PC-9 (cell line): ENCODE measurements around the gene CDK5RAP2. TPM values are rescaled to one million over a fixed set of nuclear protein-coding genes. Genes with fewer than 3 reads are reported as not detected.

Experiments
- BruUV-seq: library from RNA; stranded (reverse); fragments of 400-500 nt; replicated peaks from 2 replicates; lab custom pipeline; 2021; lab: Mats Ljungman, UMichigan
- CTCF ChIA-PET: fragments of 300-600 bp; sonication (Branson Sonifier 250); formaldehyde crosslinking; loops from one replicate; lab custom pipeline; 2022; ENCODE audit warnings: antibody characterized with exemption; lab: Charles Lee
- POLR2A ChIA-PET: fragments of 300-600 bp; sonication (Branson Sonifier 250); formaldehyde crosslinking; loops from one replicate; lab custom pipeline; 2022; ENCODE audit warnings: antibody characterized with exemption; ENCODE audit not compliant: unreplicated experiment; lab: Charles Lee
- DNase-seq, 2 experiments: peaks; one replicate each; pipeline versions ENCODE4 v3.0.0 to v3.0.0-alpha.2; 2015 to 2022; ENCODE audit warnings: mixed read lengths in 1 of 2
- H2AFZ ChIP-seq: fragments of 200-600 bp; sonication (generic); 2 replicates; pipeline ENCODE4 v1.8.1; 2017; ENCODE audit warnings: antibody characterized with exemption
- H3F3A ChIP-seq: fragments of 200-600 bp; sonication (generic); 2 replicates; pipeline ENCODE4 v1.8.1; 2017; ENCODE audit warnings: antibody characterized with exemption, mild to moderate bottlenecking, low read depth; ENCODE audit not compliant: insufficient read depth
- H3K27ac ChIP-seq: fragments of 200-600 bp; sonication (generic); 2 replicates; pipeline ENCODE4 v1.6.1; 2016; ENCODE audit warnings: mixed run types
- H3K27me3 ChIP-seq: fragments of 200-600 bp; sonication (generic); 2 replicates; pipeline ENCODE4 v1.6.1; 2016; ENCODE audit warnings: low read depth, mixed run types; ENCODE audit not compliant: insufficient read depth
- H3K36me3 ChIP-seq: fragments of 200-600 bp; sonication (generic); 2 replicates; pipeline ENCODE4 v1.6.1; 2016; ENCODE audit warnings: low read depth, mixed run types
- H3K4me1 ChIP-seq: fragments of 200-600 bp; sonication (generic); replicated peaks from 2 replicates; pipeline ENCODE4 v1.6.1; 2016; ENCODE audit warnings: mixed run types; ENCODE audit not compliant: insufficient read depth
- H3K4me2 ChIP-seq: fragments of 200-600 bp; sonication (generic); 2 replicates; pipeline ENCODE4 v1.6.1; 2017; ENCODE audit warnings: mixed run types
- H3K4me3 ChIP-seq: fragments of 200-600 bp; sonication (generic); 2 replicates; pipeline ENCODE4 v1.6.1; 2016; ENCODE audit warnings: mixed run types
- H3K79me2 ChIP-seq: fragments of 200-600 bp; sonication (generic); 2 replicates; pipeline ENCODE4 v1.6.1; 2017; ENCODE audit warnings: low read depth, mixed run types
- H3K9me2 ChIP-seq: fragments of 200-600 bp; sonication (generic); 2 replicates; pipeline ENCODE4 v1.8.1; 2017; ENCODE audit warnings: mild to moderate bottlenecking; ENCODE audit not compliant: insufficient read depth
- H3K9me3 ChIP-seq: fragments of 200-600 bp; sonication (generic); 2 replicates; pipeline ENCODE4 v1.8.1; 2016; ENCODE audit warnings: low read depth; ENCODE audit not compliant: insufficient read depth
- H4K20me1 ChIP-seq: fragments of 200-600 bp; sonication (generic); 2 replicates; pipeline ENCODE4 v1.8.1; 2017; ENCODE audit not compliant: insufficient read depth
- EZH2 ChIP-seq: fragments of 200-600 bp; sonication (generic); IDR thresholded peaks from 2 replicates; pipeline ENCODE4 v1.8.0; 2017; ENCODE audit warnings: antibody characterized with exemption, low read depth
- intact Hi-C: fragments of 100-400 bp; cut with micrococcal nuclease; formaldehyde crosslinking; loops from one replicate; pipeline ENCODE4 v1.10.0; 2022; ENCODE audit not compliant: unreplicated experiment
- total RNA-seq: library from RNA; stranded (reverse); gene quantifications from 2 replicates; pipeline ENCODE4 v1.2.3, GENCODE V29; 2021
- TF ChIP-seq, protein P1 (sequence below): fragments of 200-600 bp; sonication (generic); conservative IDR thresholded peaks from 2 replicates; pipeline ENCODE4 v1.6.1; 2017; ENCODE audit warnings: mixed run types, antibody characterized with exemption, mild to moderate bottlenecking, moderate library complexity

The CDK5RAP2 gene
- total RNA-seq, 1 experiment from 2014 or later = 113 TPM

- intact Hi-C loops = no loop called here
- Histone ChIP-seq H3F3A (no peaks in the 10 kb centered on the region), H3K9me3 (no peaks in the 10 kb centered on the region), H3K27me3 (no peaks in the 10 kb centered on the region), H2AFZ (no peak overlapping the region), H3K79me2 (no peaks in the 10 kb centered on the region; the same call in 1 of the 2 replicates), H3K36me3 (no peaks in the 10 kb centered on the region), H3K4me3 (no peak overlapping the region), H3K9me2 (no peaks in the 10 kb centered on the region), H3K27ac (no peak overlapping the region), H3K4me2 (no peak overlapping the region), H3K4me1 (no peaks in the 10 kb centered on the region), H4K20me1 (no peaks in the 10 kb centered on the region)
- CTCF ChIA-PET = no interaction called here
- TF ChIP-seq, protein P1, sequence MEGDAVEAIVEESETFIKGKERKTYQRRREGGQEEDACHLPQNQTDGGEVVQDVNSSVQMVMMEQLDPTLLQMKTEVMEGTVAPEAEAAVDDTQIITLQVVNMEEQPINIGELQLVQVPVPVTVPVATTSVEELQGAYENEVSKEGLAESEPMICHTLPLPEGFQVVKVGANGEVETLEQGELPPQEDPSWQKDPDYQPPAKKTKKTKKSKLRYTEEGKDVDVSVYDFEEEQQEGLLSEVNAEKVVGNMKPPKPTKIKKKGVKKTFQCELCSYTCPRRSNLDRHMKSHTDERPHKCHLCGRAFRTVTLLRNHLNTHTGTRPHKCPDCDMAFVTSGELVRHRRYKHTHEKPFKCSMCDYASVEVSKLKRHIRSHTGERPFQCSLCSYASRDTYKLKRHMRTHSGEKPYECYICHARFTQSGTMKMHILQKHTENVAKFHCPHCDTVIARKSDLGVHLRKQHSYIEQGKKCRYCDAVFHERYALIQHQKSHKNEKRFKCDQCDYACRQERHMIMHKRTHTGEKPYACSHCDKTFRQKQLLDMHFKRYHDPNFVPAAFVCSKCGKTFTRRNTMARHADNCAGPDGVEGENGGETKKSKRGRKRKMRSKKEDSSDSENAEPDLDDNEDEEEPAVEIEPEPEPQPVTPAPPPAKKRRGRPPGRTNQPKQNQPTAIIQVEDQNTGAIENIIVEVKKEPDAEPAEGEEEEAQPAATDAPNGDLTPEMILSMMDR = no peak
- no peak for TF ChIP-seq EZH2
- no TSS peak for BruUV-seq
- no peak for DNase-seq
- POLR2A ChIA-PET = no interaction called here
Measured at GRCh38 chr9:120564589-120564988, 15.4 kb downstream of the CDK5RAP2 start.

GRCh38 chr9:120562861-120563443, 17.0 kb downstream of the CDK5RAP2 start:
- intact Hi-C loops = no loop called here
- BruUV-seq = no TSS peak
- ChIA-PET POLR2A (no interaction called here), CTCF (no interaction called here)
- no peaks in the 10 kb centered on the region for H3K4me1 ChIP-seq
- H3F3A ChIP-seq = no peaks in the 10 kb centered on the region
- DNase-seq = no peak
- H4K20me1 ChIP-seq = 0 out of 2 replicates have a peak, but pooled peaks cover 3% of the 10 kb centered on the region
- H3K79me2 ChIP-seq = no peaks in the 10 kb centered on the region; the same call in 1 of the 2 replicates
- H3K27ac ChIP-seq = no peak overlapping the region
- H3K4me3 ChIP-seq = no peak overlapping the region
- no peaks in the 10 kb centered on the region for H3K27me3 ChIP-seq
- no peak overlapping the region for H2AFZ ChIP-seq
- TF ChIP-seq, protein P1 = no peak
- TF ChIP-seq EZH2 = no peak
- H3K4me2 ChIP-seq = no peak overlapping the region
- no peaks in the 10 kb centered on the region for H3K9me2 ChIP-seq
- no peaks in the 10 kb centered on the region for H3K36me3 ChIP-seq
- H3K9me3 ChIP-seq = no peaks in the 10 kb centered on the region

DNA sequence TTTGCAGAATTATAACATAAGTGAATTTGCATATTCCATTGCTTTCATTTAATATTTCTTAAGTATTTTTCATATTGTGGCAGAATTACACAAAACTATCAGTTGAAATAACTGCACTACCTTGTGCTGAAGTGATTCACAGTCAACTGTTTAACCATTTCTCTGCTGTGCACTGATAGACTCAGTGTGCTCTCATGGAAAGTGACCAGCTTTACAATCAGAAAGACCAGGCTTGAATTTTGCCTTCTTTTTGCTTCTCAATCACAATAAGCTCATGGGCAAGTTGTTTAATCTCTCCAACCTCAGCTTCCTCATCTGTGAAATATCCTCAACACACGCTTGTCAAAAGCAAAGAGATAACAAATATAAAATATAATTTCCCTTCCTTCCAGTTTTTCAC, 18.3 kb downstream of the CDK5RAP2 start:
- Histone ChIP-seq H3K79me2 (no peaks in the 10 kb centered on the region; the same call in 1 of the 2 replicates), H3F3A (no peaks in the 10 kb centered on the region), H3K9me3 (no peaks in the 10 kb centered on the region), H3K36me3 (no peaks in the 10 kb centered on the region), H3K9me2 (no peaks in the 10 kb centered on the region), H4K20me1 (0 out of 2 replicates have a peak, but pooled peaks cover 3% of the 10 kb centered on the region), H3K27ac (no peak overlapping the region), H3K4me2 (no peak overlapping the region), H3K27me3 (no peaks in the 10 kb centered on the region), H3K4me1 (no peaks in the 10 kb centered on the region), H3K4me3 (no peak overlapping the region), H2AFZ (no peak overlapping the region)
- no peak for DNase-seq
- ChIA-PET POLR2A (no interaction called here), CTCF (no interaction called here)
- TF ChIP-seq, protein P1 = no peak
- TF ChIP-seq EZH2 = no peak
- intact Hi-C loops = no loop called here
- BruUV-seq = no TSS peak
